Measurements from ENCODE around the gene ABCG2. TPM values are rescaled to one million over a fixed set of nuclear protein-coding genes. Genes with fewer than 3 reads are reported as not detected.

ABCG2 gene
- total and polyA plus RNA-seq, 2 of the 8 experiments (the other 6 are each of a cell fraction or from before 2014, with no cell fraction given) = 2.4 to 4.6 TPM

- ChIA-PET CTCF (ENCODE audit: partially characterized antibody) (interaction anchor here (0.9 kb wide), 1 partner anchor 10 kb away, joined by 3 read pairs; no protein-coding TSS in a partner anchor), POLR2A (ENCODE audit: partially characterized antibody) (no interaction called here)
- FAIRE-seq (no peak), DNase-seq (ENCODE audit: low read depth in 1 of 2, low spot score in 2 of 2) (no peak)
- H2BK12ac ChIP-seq (ENCODE audit: low read depth, low read length) = no peak overlapping the region
- H3K56ac ChIP-seq (replicated peaks; ENCODE audit: insufficient read length, low read depth, low read length) = no peak overlapping the region
- no peak overlapping the region for H3K14ac ChIP-seq (ENCODE audit: insufficient read length)
- H4K91ac ChIP-seq (replicated peaks; ENCODE audit: insufficient read length, low read length) = no peak overlapping the region
- H3K27ac ChIP-seq (ENCODE audit: low read depth, low read length) = no peak overlapping the region
- H3K79me1 ChIP-seq (ENCODE audit: low read depth, low read length) = no peaks in the 10 kb centered on the region
- H2AFZ ChIP-seq (ENCODE audit: low read length) = no peak overlapping the region
- H2AK5ac ChIP-seq (ENCODE audit: low read depth, low read length) = no peak overlapping the region
- no peak overlapping the region for H3K4me3 ChIP-seq (ENCODE audit: extremely low read depth in 1 of 4, insufficient read depth in 2 of 4, low read depth in 3 of 4, low read length in 4 of 4)
- WGBS, 2 experiments (ENCODE audit: extremely low coverage in 1 of 2, insufficient coverage in 1 of 2, insufficient read length in 1 of 2, insufficient replicate concordance in 2 of 2, low coverage in 1 of 2, low lambda C conversion rate in 2 of 2, missing lambda C conversion rate in 1 of 2) = 98% methylated on average over 5 of the region's 5 CpGs; no CpG with 5 or more reads in 1 of the 2 experiments
- H4K5ac ChIP-seq (ENCODE audit: insufficient read length, low read depth, low read length) = no peak overlapping the region
- no peak overlapping the region for H4K8ac ChIP-seq (ENCODE audit: extremely low read depth, insufficient read depth, low read length)
- no peak overlapping the region for H2BK20ac ChIP-seq (ENCODE audit: low read length)
- no peak overlapping the region for H2BK120ac ChIP-seq (replicated peaks; ENCODE audit: low read depth, low read length)
- no peaks in the 10 kb centered on the region for H4K20me1 ChIP-seq (replicated peaks in 1 of 2; ENCODE audit: control insufficient read depth in 1 of 2, insufficient read depth in 2 of 2, low read length in 2 of 2)
- no peaks in the 10 kb centered on the region for H3K9me3 ChIP-seq (ENCODE audit: insufficient read depth in 2 of 2, low read depth in 1 of 2, low read length in 1 of 2)
- no peaks in the 10 kb centered on the region for H3K23me2 ChIP-seq (ENCODE audit: low read depth, low read length)
- no peak overlapping the region for H2BK15ac ChIP-seq (ENCODE audit: low read length)
- H3K18ac ChIP-seq (ENCODE audit: extremely low read depth, low read length) = no peak overlapping the region
- no peaks in the 10 kb centered on the region for H3K4me1 ChIP-seq (replicated peaks in 1 of 4; ENCODE audit: control insufficient read depth in 3 of 4, insufficient read depth in 4 of 4, low read length in 3 of 4)
- H3K4ac ChIP-seq (replicated peaks; ENCODE audit: insufficient read length, low read depth, low read length) = no peak overlapping the region
- H3K23ac ChIP-seq (ENCODE audit: insufficient read length) = no peak overlapping the region
- no peak overlapping the region for H3K4me2 ChIP-seq (ENCODE audit: insufficient read depth in 1 of 2, low read depth in 2 of 2, low read length in 2 of 2)
- H3K79me2 ChIP-seq (ENCODE audit: control insufficient read depth in 1 of 2, insufficient read depth in 2 of 2, low read length in 2 of 2) = no peaks in the 10 kb centered on the region
- no peak overlapping the region for H2BK5ac ChIP-seq (ENCODE audit: low read depth, low read length)
- no peak overlapping the region for H3K9ac ChIP-seq (replicated peaks in 1 of 4; ENCODE audit: extremely low read depth in 1 of 4, low read depth in 3 of 4, low read length in 3 of 4)
- H3K27me3 ChIP-seq (replicated peaks in 1 of 4; ENCODE audit: control insufficient read depth in 3 of 4, extremely low read depth in 1 of 4, insufficient read depth in 3 of 4, low read length in 3 of 4) = no peaks in the 10 kb centered on the region
- no peaks in the 10 kb centered on the region for H3K36me3 ChIP-seq (ENCODE audit: control insufficient read depth in 2 of 4, insufficient read depth in 4 of 4, low read length in 3 of 4)
- no peak for TF ChIP-seq RBBP5 (IDR thresholded peaks at IDR 0.05; ENCODE audit: borderline replicate concordance, low read depth, low read length)
- TF ChIP-seq, protein P1, sequence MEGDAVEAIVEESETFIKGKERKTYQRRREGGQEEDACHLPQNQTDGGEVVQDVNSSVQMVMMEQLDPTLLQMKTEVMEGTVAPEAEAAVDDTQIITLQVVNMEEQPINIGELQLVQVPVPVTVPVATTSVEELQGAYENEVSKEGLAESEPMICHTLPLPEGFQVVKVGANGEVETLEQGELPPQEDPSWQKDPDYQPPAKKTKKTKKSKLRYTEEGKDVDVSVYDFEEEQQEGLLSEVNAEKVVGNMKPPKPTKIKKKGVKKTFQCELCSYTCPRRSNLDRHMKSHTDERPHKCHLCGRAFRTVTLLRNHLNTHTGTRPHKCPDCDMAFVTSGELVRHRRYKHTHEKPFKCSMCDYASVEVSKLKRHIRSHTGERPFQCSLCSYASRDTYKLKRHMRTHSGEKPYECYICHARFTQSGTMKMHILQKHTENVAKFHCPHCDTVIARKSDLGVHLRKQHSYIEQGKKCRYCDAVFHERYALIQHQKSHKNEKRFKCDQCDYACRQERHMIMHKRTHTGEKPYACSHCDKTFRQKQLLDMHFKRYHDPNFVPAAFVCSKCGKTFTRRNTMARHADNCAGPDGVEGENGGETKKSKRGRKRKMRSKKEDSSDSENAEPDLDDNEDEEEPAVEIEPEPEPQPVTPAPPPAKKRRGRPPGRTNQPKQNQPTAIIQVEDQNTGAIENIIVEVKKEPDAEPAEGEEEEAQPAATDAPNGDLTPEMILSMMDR (IDR thresholded peaks at IDR 0.05; ENCODE audit: control extremely low read depth in 1 of 3, insufficient read depth in 1 of 3, low read depth in 1 of 3, low read length in 3 of 3) = no peak
- TF ChIP-seq SRF (IDR thresholded peaks at IDR 0.05; ENCODE audit: low read depth, low read length) = no peak
- TF ChIP-seq ATF3 (IDR thresholded peaks at IDR 0.05; ENCODE audit: insufficient read depth, low read depth, low read length) = no peak
- no peak for TF ChIP-seq EGR1 (IDR thresholded peaks at IDR 0.05; ENCODE audit: borderline replicate concordance, low read depth, low read length)
- no peak for TF ChIP-seq ATF2 (IDR thresholded peaks at IDR 0.05; ENCODE audit: low read length)
- no peak for TF ChIP-seq EP300 (IDR thresholded peaks at IDR 0.05; ENCODE audit: borderline replicate concordance in 1 of 2, low read depth in 2 of 2, low read length in 2 of 2)
Observed at GRCh38 chr4:88109123-88109881, 49.1 kb downstream of the ABCG2 start.
